ENCODE measurements around the gene DCXR. TPM values are rescaled to one million over a fixed set of nuclear protein-coding genes. Genes with fewer than 3 reads are reported as not detected.

Gene DCXR
- total and polyA plus RNA-seq, 2 of the 13 experiments (the other 11 are each of a cell fraction or from before 2014, with no cell fraction given), result 287 to 311 TPM

DNA sequence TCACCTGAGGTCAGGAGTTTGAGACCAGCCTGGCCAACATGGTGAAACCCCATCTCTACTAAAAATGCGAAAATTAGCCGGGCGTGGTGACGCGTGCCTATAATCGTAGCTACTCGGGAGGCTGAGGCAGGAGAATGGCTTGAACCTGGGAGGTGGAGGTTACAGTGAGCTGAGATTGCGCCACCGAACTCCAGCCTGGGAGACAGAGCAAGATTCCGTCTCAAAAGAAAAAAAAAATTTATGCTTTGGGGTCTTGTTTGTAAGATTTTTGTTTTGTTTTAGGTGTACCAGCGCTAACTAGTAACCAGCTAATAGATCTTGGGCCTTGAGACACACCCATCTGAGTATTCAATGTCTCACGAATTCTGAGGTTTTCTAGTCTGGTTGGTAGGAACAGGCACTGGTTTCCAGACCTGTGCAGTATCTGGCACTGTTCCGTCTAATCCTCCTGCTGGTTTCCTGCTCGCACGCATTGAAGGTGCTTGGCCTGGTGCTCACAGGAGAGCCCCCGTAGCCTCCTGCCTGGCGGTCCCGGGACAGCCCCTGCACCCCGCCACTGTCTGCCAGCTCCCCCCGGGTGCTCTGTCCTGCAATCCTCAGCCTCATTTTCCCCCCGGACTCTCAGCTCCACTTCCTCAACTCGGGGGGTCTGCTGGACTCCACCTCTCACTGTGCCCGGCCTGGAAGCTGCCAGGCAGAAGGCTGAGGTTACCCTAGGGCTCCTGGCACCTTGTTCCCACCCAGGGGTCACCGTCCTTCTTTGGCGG lies 38.7 kb upstream of the DCXR start (continued):
- TF ChIP-seq CEBPG (CRISPR knock-in tag; IDR thresholded peaks at IDR 0.05) (no peak), ZNF678 (CRISPR knock-in tag; IDR thresholded peaks at IDR 0.05) (no peak), ARNT (IDR thresholded peaks at IDR 0.05) (no peak), ZFY (CRISPR knock-in tag; IDR thresholded peaks at IDR 0.05) (no peak), ARID2 (CRISPR knock-in tag; IDR thresholded peaks at IDR 0.05; ENCODE audit: borderline replicate concordance) (no peak), MYPOP (CRISPR knock-in tag; IDR thresholded peaks at IDR 0.05) (no peak), ATF2 (CRISPR knock-in tag; IDR thresholded peaks at IDR 0.05) (no peak), MIER2 (CRISPR knock-in tag; IDR thresholded peaks at IDR 0.05) (no peak), ZNF577 (CRISPR knock-in tag; IDR thresholded peaks at IDR 0.05; ENCODE audit: borderline replicate concordance, low read depth) (no peak), SALL1 (CRISPR knock-in tag; IDR thresholded peaks at IDR 0.05) (no peak), ARNTL (CRISPR knock-in tag; IDR thresholded peaks at IDR 0.05) (no peak)
- TF ChIP-seq, protein P1, sequence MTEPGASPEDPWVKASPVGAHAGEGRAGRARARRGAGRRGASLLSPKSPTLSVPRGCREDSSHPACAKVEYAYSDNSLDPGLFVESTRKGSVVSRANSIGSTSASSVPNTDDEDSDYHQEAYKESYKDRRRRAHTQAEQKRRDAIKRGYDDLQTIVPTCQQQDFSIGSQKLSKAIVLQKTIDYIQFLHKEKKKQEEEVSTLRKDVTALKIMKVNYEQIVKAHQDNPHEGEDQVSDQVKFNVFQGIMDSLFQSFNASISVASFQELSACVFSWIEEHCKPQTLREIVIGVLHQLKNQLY (CRISPR knock-in tag; IDR thresholded peaks at IDR 0.05), result no peak
- TF ChIP-seq, protein P2, sequence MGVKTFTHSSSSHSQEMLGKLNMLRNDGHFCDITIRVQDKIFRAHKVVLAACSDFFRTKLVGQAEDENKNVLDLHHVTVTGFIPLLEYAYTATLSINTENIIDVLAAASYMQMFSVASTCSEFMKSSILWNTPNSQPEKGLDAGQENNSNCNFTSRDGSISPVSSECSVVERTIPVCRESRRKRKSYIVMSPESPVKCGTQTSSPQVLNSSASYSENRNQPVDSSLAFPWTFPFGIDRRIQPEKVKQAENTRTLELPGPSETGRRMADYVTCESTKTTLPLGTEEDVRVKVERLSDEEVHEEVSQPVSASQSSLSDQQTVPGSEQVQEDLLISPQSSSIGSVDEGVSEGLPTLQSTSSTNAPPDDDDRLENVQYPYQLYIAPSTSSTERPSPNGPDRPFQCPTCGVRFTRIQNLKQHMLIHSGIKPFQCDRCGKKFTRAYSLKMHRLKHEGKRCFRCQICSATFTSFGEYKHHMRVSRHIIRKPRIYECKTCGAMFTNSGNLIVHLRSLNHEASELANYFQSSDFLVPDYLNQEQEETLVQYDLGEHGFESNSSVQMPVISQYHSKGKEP (CRISPR knock-in tag; IDR thresholded peaks at IDR 0.05), result no peak
- TF ChIP-seq, protein P3, sequence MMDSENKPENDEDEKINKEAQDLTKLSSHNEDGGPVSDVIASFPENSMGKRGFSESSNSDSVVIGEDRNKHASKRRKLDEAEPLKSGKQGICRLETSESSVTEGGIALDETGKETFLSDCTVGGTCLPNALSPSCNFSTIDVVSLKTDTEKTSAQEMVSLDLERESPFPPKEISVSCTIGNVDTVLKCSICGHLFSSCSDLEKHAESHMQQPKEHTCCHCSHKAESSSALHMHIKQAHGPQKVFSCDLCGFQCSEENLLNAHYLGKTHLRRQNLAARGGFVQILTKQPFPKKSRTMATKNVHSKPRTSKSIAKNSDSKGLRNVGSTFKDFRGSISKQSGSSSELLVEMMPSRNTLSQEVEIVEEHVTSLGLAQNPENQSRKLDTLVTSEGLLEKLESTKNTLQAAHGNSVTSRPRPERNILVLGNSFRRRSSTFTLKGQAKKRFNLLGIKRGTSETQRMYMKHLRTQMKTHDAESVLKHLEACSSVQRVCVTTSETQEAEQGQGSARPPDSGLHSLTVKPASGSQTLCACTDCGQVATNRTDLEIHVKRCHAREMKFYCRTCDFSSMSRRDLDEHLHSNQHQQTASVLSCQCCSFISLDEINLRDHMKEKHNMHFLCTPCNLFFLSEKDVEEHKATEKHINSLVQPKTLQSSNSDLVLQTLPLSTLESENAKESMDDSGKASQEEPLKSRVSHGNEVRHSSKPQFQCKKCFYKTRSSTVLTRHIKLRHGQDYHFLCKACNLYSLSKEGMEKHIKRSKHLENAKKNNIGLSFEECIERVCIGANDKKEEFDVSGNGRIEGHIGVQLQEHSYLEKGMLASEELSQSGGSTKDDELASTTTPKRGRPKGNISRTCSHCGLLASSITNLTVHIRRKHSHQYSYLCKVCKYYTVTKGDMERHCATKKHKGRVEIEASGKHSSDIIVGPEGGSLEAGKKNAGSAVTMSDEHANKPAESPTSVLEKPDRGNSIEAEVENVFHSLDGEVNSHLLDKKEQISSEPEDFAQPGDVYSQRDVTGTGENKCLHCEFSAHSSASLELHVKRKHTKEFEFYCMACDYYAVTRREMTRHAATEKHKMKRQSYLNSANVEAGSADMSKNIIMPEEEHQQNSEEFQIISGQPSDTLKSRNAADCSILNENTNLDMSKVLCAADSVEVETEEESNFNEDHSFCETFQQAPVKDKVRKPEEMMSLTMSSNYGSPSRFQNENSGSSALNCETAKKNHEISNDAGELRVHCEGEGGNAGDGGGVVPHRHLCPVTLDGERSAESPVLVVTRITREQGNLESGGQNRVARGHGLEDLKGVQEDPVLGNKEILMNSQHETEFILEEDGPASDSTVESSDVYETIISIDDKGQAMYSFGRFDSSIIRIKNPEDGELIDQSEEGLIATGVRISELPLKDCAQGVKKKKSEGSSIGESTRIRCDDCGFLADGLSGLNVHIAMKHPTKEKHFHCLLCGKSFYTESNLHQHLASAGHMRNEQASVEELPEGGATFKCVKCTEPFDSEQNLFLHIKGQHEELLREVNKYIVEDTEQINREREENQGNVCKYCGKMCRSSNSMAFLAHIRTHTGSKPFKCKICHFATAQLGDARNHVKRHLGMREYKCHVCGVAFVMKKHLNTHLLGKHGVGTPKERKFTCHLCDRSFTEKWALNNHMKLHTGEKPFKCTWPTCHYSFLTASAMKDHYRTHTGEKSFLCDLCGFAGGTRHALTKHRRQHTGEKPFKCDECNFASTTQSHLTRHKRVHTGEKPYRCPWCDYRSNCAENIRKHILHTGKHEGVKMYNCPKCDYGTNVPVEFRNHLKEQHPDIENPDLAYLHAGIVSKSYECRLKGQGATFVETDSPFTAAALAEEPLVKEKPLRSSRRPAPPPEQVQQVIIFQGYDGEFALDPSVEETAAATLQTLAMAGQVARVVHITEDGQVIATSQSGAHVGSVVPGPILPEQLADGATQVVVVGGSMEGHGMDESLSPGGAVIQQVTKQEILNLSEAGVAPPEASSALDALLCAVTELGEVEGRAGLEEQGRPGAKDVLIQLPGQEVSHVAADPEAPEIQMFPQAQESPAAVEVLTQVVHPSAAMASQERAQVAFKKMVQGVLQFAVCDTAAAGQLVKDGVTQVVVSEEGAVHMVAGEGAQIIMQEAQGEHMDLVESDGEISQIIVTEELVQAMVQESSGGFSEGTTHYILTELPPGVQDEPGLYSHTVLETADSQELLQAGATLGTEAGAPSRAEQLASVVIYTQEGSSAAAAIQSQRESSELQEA (CRISPR knock-in tag; IDR thresholded peaks at IDR 0.05; ENCODE audit: not compliant biosample characterization), result no peak
- TF ChIP-seq, protein P4, sequence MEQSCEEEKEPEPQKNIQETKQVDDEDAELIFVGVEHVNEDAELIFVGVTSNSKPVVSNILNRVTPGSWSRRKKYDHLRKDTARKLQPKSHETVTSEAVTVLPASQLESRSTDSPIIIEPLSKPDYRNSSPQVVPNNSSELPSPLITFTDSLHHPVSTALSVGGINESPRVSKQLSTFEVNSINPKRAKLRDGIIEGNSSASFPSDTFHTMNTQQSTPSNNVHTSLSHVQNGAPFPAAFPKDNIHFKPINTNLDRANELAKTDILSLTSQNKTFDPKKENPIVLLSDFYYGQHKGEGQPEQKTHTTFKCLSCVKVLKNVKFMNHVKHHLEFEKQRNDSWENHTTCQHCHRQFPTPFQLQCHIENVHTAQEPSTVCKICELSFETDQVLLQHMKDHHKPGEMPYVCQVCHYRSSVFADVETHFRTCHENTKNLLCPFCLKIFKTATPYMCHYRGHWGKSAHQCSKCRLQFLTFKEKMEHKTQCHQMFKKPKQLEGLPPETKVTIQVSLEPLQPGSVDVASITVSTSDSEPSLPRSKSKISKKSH (CRISPR knock-in tag; IDR thresholded peaks at IDR 0.05; ENCODE audit: borderline replicate concordance), result no peak
